Brain pericyte (primary cell): Measurements from ENCODE around the gene CGNL1.

ENCODE experiments used
- DNase-seq: peaks from one replicate; pipeline ENCODE4 v3.0.0-alpha.2; 2012; ENCODE audit warnings: low read depth, low spot score

CGNL1 gene

GRCh38 chr15:57496946-57497869 is 120.9 kb downstream of the CGNL1 start:
- DNase-seq: no peak

GRCh38 chr15:57500256-57500655 is 124.0 kb downstream of the CGNL1 start:
- no peak for DNase-seq

- DNase-seq: no peak
Observed at GRCh38 chr15:57500979-57501576, 124.8 kb downstream of the CGNL1 start.

GRCh38 chr15:57502116-57502515 is 125.8 kb downstream of the CGNL1 start:
- DNase-seq: no peak

GRCh38 chr15:57503051-57503702 is 126.9 kb downstream of the CGNL1 start:
- DNase-seq: no peak

GRCh38 chr15:57503911-57504598 is 127.8 kb downstream of the CGNL1 start:
- peak; percentile 36 for DNase-seq

GRCh38 chr15:57504599-57504940 is 128.3 kb downstream of the CGNL1 start:
- DNase-seq: no peak

GRCh38 chr15:57505056-57505715 is 128.9 kb downstream of the CGNL1 start:
- no peak for DNase-seq

- DNase-seq: peak; percentile 81
Observed at GRCh38 chr15:57505949-57506391, 129.7 kb downstream of the CGNL1 start.

- no peak for DNase-seq
Observed at GRCh38 chr15:57506422-57506821, 130.1 kb downstream of the CGNL1 start.

GRCh38 chr15:57507111-57507510 is 130.8 kb downstream of the CGNL1 start:
- no peak for DNase-seq

- no peak for DNase-seq
Observed at GRCh38 chr15:57509126-57509525, 132.8 kb downstream of the CGNL1 start.

- DNase-seq: no peak
Observed at GRCh38 chr15:57509965-57510364, 133.7 kb downstream of the CGNL1 start.

GRCh38 chr15:57510647-57511046 is 134.3 kb downstream of the CGNL1 start:
- peak; percentile 77 for DNase-seq

- DNase-seq: no peak
Observed at GRCh38 chr15:57516327-57517029, 140.2 kb downstream of the CGNL1 start.

- DNase-seq: no peak
Observed at GRCh38 chr15:57517030-57517671, 140.8 kb downstream of the CGNL1 start.

- no peak for DNase-seq
Observed at GRCh38 chr15:57518779-57519405, 142.6 kb downstream of the CGNL1 start.

GRCh38 chr15:57519806-57520205 is 143.5 kb downstream of the CGNL1 start:
- DNase-seq: no peak

- DNase-seq: no peak
Observed at GRCh38 chr15:57521503-57521902, 145.2 kb downstream of the CGNL1 start.

GRCh38 chr15:57522148-57522547 is 145.8 kb downstream of the CGNL1 start:
- no peak for DNase-seq
